ENCODE data around the gene SREBF1.
A peak's percentile ranks its signal among the peaks of the same experiment; 100 is the strongest.

Gene SREBF1

DNA sequence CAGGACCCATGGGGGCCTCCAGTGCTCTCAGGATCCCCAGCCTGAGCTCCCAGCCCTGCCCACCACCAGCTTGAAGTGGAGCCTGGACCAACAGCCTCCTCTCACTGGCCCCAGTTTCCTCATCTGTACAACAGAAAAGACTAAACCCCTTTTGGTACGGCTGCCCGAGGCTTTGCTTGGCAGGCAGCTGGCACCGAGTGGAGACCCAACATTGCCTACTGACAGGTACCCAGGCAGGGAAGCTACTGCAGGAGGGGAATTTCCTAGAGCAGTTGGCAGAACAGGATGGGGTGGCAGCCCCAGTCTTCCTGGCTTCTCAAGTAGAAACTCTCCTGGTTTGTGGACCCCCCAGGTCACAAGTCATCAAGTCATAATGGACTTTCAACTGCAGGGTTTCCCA lies 14.2 kb downstream of the SREBF1 start:
- DNase-seq: peak; percentile 20

DNA sequence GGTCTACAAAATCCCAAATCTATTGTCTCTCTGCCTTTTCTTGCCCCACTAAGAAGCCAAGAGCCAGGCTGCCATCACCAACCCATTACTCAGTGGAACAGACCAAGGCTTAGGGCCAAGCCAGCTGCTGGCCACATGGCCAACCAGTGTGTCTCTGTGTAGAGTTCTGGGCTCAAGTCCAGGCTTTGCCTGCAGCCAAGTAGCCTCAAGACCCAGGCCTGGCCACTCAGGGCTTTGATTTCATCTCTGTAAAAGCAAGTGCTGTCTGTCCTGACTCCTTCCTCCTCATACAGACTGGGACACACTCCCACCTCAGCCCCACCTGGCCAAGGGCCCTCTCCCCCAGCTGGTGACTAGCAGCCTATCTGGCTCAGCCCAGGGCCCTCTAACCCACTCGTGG lies 14.6 kb downstream of the SREBF1 start:
- no peak for DNase-seq

- no peak for DNase-seq
Observed at GRCh38 chr17:17820463-17821158, 16.2 kb downstream of the SREBF1 start.

DNA sequence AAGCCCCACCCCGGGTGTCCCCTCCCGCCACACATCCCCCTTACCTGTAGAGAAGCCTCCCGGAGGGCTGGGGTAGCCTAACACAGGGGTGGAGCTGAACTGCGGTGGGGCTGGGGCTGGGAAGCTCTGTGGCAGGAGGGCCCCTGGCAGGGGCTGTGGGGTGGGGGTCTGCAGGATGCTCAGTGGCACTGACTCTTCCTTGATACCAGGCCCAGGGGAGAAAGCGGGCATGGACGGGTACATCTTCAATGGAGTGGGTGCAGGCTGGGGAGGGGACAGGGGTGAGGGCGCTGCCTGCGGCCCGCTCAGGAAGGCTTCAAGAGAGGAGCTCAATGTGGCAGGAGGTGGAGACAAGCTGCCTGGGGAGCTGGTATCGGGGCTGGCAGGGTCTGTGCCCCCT lies 16.7 kb downstream of the SREBF1 start:
- no peak for DNase-seq

- peak; percentile 70 for DNase-seq
Observed at GRCh38 chr17:17819561-17819995, 17.2 kb downstream of the SREBF1 start.

GRCh38 chr17:17819111-17819510 lies 17.7 kb downstream of the SREBF1 start:
- no peak for DNase-seq

GRCh38 chr17:17818088-17818526 lies 18.7 kb downstream of the SREBF1 start:
- no peak for DNase-seq

GRCh38 chr17:17817552-17817947 lies 19.2 kb downstream of the SREBF1 start:
- DNase-seq: no peak

- no peak for DNase-seq
Observed at GRCh38 chr17:17816831-17817551, 19.8 kb downstream of the SREBF1 start.

DNA sequence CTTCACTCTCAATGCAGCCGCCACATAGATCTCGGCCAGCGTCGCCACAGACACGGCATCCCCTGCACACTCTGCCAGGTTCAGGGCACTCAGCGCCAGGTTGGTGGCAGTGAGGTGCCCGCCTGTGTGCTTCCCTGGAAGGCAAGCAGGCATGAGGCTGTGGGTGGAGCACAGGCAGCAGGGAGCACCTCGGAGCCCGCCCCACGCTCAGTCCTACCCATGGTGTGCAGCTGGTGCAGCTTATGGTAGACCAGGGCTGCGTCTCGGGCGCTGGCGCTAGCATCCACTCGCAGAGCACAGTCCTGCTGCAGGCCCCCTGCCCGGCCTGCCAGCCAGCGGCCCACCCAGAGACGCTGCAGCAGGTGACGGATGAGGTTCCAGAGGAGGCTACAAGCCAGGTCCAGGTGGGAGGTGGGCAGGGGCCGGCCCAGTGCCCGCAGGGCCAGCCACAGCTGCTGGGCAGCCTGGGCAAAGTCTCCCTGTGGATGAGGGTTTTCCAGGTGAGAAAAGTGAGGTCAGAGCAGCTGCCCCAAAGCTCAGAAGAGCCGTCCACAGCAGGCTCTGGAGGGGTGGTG lies 20.5 kb downstream of the SREBF1 start:
- no peak for DNase-seq

GRCh38 chr17:17815436-17816200 lies 21.2 kb downstream of the SREBF1 start:
- no peak for DNase-seq

DNA sequence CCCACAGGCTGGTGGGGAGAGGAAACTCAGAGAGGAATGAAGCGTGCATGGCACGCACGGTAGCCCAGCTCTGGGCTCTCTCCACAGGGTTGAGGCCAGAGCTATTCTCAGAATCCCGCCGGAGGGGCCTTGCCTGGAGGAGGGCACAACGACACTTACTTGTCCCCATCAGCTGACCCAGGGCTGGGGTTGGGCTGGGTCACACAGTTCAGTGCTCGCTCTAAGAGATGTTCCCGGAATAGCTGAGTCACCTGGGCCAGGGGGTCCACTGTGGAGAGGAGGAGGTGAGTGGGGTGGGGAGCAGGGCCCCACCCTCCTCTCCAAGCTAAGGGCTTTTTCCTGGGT lies 21.8 kb downstream of the SREBF1 start:
- no peak for DNase-seq

- DNase-seq: no peak
Observed at GRCh38 chr17:17814162-17815061, 22.4 kb downstream of the SREBF1 start.

DNA sequence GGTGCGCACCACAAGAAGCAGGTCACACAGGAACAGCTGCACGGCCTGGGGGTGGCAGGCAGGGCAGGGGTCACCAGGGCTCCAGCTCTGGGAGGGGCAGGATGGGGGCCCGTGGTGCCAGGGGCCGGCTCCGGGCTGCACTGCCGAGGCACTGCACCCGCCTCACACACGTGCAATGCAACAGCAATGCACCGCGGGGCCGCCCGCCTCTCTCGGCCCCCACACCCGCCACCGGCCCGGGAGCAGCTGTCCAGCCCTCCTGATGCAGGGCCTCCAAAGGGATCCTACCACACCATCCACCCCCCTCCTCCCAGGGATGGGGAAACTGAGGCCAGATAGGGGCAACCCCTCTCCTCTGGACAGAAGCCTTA lies 23.1 kb downstream of the SREBF1 start:
- no peak for DNase-seq

DNA sequence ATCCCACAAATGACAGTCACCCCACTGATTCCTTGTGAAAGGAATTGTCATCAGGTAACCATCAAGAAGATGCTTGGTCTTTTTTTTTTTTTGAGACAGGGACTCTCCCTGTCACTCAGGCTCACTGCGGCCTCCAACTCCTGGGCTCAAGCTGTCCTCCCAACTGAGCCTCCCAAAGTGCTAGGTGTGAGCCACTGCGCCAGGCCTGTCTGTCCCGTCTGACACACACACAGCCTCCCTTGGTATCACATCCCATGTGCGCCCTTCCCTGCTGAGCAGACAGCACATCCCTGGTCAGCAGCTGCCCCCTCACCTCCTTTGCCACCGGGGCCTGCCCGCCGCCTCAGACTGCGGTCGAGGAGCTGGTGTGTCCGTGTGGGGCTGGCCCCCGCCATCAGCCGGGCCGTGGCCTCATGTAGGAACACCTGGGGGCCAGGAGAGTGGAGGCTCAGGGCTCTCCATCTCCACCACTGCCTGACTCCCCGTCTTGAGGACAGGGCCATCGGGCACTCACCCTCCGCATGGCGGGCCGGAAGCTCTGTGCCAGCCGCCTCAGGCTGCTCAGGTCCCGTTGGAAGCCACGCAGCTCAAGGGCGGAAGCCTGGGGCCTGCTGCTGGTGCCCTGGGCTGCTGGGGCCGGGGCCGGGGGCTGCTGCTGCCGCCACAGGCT lies 23.6 kb downstream of the SREBF1 start:
- DNase-seq: no peak

- peak; percentile 75 for DNase-seq
Observed at GRCh38 chr17:17812211-17813054, 24.4 kb downstream of the SREBF1 start.

- no peak for DNase-seq
Observed at GRCh38 chr17:17811381-17812210, 25.2 kb downstream of the SREBF1 start.

DNA sequence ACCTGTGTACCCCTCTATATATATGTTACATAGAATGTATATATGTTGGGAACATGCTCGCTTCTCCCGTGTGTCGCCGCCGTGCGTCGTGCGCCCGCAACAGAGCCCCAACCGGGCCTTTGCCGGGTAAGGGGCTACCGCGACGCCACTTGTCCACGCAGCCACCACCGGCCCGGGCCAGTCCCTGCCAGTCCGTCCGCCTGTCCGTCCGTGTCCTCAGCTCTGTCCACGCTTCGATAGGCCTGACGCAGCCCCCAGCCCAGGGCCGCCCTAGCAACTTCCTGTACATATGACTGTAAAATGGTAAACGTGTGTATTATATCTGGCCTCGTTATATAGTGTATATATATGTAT lies 25.9 kb downstream of the SREBF1 start:
- DNase-seq: no peak

GRCh38 chr17:17810084-17810894 lies 26.5 kb downstream of the SREBF1 start:
- DNase-seq: no peak

All from CD4-positive, alpha-beta T cell treated with Interleukin-17A for 4 hours (primary cell).